CD4-positive, alpha-beta memory T cell (primary cell): ENCODE measurements around the gene UNG. TPM values are rescaled to one million over a fixed set of nuclear protein-coding genes. Genes with fewer than 3 reads are reported as not detected.
A peak's percentile ranks its signal among the peaks of the same experiment; 100 is the strongest.

ENCODE experiments used
- CTCF ChIA-PET: fragments of 350-600 bp; sonication (Branson Sonifier 250); formaldehyde crosslinking; loops from one replicate; lab custom pipeline; 2021; ENCODE audit warnings: inconsistent platforms; ENCODE audit not compliant: partially characterized antibody; lab: Charles Lee
- POLR2A ChIA-PET: fragments of 350-600 bp; sonication (Branson Sonifier 250); formaldehyde crosslinking; loops from one replicate; lab custom pipeline; 2021; ENCODE audit not compliant: partially characterized antibody; lab: Charles Lee
- DNase-seq, 5 donors: peaks; one replicate each; pipeline versions ENCODE4 v3.0.0 to v3.0.0-alpha.2; 2020 to 2022; ENCODE audit warnings: mixed read lengths in 1 of 5
- H3K27ac ChIP-seq: one replicate; pipeline ENCODE4 v1.7.0; 2013; ENCODE audit warnings: low read depth, low read length
- H3K27me3 ChIP-seq: 2 replicates; pipeline ENCODE4 v1.7.0; 2013; ENCODE audit warnings: mild to moderate bottlenecking, low read length, moderate library complexity; ENCODE audit not compliant: insufficient read depth
- H3K36me3 ChIP-seq: 2 replicates; pipeline ENCODE4 v1.7.0; 2013; ENCODE audit warnings: mild to moderate bottlenecking, low read length, moderate library complexity; ENCODE audit not compliant: insufficient read depth
- H3K4me1 ChIP-seq: 2 replicates; pipeline ENCODE4 v1.7.0; 2013; ENCODE audit warnings: mild to moderate bottlenecking, low read length, moderate library complexity; ENCODE audit not compliant: insufficient read depth
- H3K4me3 ChIP-seq, 2 donors: one replicate each; pipeline ENCODE4 v1.7.0; 2013; ENCODE audit warnings: low read length in 2 of 2, mild to moderate bottlenecking in 1 of 2
- H3K9me3 ChIP-seq, 2 donors: one replicate each; pipeline ENCODE4 v1.7.0; 2013; ENCODE audit warnings: low read length in 2 of 2, control low read depth in 1 of 2; ENCODE audit not compliant: control insufficient read depth in 1 of 2
- H3K27ac Mint-ChIP-seq, 7 donors: one replicate each; pipeline ENCODE4 v1.8.0; 2020 to 2021; ENCODE audit warnings: mixed read lengths in 7 of 7, mild to moderate bottlenecking in 6 of 7, inconsistent platforms in 3 of 7, moderate library complexity in 3 of 7
- H3K27me3 Mint-ChIP-seq, 2 donors: one replicate each; pipeline ENCODE4 v1.8.0; 2020 to 2021; ENCODE audit warnings: mixed read lengths in 2 of 2
- H3K36me3 Mint-ChIP-seq, 2 donors: one replicate each; pipeline ENCODE4 v1.8.0; 2020 to 2021; ENCODE audit warnings: mixed read lengths in 2 of 2, inconsistent platforms in 1 of 2, mild to moderate bottlenecking in 1 of 2
- H3K4me1 Mint-ChIP-seq, 4 donors: one replicate each; pipeline ENCODE4 v1.8.0; 2020 to 2021; ENCODE audit warnings: mixed read lengths in 4 of 4, mild to moderate bottlenecking in 1 of 4
- H3K4me3 Mint-ChIP-seq, 8 donors: one replicate each; pipeline ENCODE4 v1.8.0; 2020 to 2021; ENCODE audit warnings: mixed read lengths in 8 of 8, mild to moderate bottlenecking in 7 of 8, moderate library complexity in 6 of 8, inconsistent platforms in 3 of 8
- H3K9me3 Mint-ChIP-seq, 8 donors: one replicate each; pipeline ENCODE4 v1.8.0; 2020 to 2021; ENCODE audit warnings: mixed read lengths in 8 of 8, mild to moderate bottlenecking in 5 of 8, inconsistent platforms in 3 of 8, moderate library complexity in 1 of 8
- intact Hi-C: fragments of 100-400 bp; cut with micrococcal nuclease; formaldehyde crosslinking; loops from one replicate; pipeline ENCODE4 v1.15.1; 2023
- polyA plus RNA-seq, 2 donors: library from polyadenylated mRNA; unstranded; fragments of 300-500 nt; fragmentation: Illumina TruSeq; gene quantifications; one replicate each; pipeline ENCODE4 v1.2.3, GENCODE V29; 2021
- total RNA-seq, 2 experiments: library from RNA; stranded (reverse); gene quantifications; one replicate each; pipeline ENCODE4 v1.2.3, GENCODE V29; 2021

The UNG gene
- total and polyA plus RNA-seq, 4 experiments from 2014 or later, result 18.5 to 47.1 (median 31.3) TPM

DNA sequence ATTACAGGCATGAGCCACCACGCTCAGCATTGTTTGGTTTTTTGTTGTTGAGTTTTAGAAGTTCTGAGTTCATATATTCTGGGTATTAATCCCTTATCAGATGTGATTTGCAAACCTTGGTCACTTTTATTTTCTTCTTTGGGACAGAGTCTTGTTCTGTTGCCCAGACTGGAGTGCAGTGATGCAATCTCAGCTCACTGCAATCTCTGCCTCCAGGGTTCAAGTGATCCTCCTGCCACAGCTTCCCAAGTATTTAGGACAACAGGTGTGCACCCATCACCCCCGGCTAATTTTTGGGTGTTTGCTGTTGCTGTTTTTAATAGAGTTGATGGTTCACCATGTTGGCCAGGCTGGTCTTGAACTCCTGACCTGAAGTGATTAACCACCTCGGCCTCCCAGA lies 33.3 kb upstream of the UNG start:
- Histone ChIP-seq H3K27ac (no peak overlapping the region), H3K27me3 (no peaks in the 10 kb centered on the region), H3K4me3 (no peak overlapping the region), H3K9me3 (no peaks in the 10 kb centered on the region), H3K36me3 (peaks cover 9% of the 10 kb centered on the region), H3K4me1 (no peaks in the 10 kb centered on the region)
- intact Hi-C loops, result no loop called here
- ChIA-PET POLR2A (no interaction called here), CTCF (no interaction called here)
- H3K27me3 Mint-ChIP-seq, result no peaks in the 10 kb centered on the region
- H3K4me3 Mint-ChIP-seq, result no peak overlapping the region
- H3K4me1 Mint-ChIP-seq, result peaks cover 2 to 6% (median 4%) of the 10 kb centered on the region in 4 donors
- DNase-seq, result no peak
- H3K36me3 Mint-ChIP-seq, result peaks cover 20 to 26% of the 10 kb centered on the region in 2 donors
- H3K9me3 Mint-ChIP-seq, result no peaks in the 10 kb centered on the region
- H3K27ac Mint-ChIP-seq, result peak overlapping the region in 1 of 7 donors; percentile 9

DNA sequence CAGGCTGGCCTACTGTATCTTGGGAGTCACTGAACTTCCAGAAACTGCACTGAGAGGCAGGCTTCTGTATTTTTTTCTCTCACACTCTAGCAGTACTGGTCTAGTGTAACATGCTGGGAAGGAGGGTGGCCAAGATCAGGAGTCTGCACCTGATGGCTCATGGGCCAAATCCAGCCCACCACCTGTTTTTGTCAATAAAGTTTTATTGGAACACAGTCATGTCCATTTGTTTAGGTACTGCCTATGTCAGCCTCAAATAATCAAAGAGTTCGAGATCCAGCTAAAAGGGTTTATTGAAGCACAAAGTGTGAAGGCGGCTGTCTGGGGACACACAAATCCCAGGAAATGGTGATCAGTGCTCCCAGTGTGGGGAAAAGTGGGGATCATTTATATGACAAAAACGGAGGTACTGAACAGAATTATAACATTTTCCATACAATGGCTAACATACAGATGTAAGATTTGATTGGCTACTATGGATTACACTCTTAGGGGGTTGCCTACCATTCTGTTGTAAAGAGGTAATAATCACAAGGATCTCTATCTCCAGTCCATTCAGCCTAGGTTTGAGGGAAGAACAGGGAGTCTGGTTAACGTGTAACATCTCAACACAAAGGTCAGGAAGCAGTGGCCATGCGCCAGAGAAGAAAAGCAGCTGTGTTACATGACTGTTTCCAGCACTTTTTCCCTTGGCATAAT lies 32.1 kb upstream of the UNG start:
- Histone ChIP-seq H3K4me3 (no peak overlapping the region), H3K9me3 (no peaks in the 10 kb centered on the region), H3K27ac (no peak overlapping the region), H3K36me3 (peaks cover 13% of the 10 kb centered on the region), H3K4me1 (no peaks in the 10 kb centered on the region), H3K27me3 (no peaks in the 10 kb centered on the region)
- Mint-ChIP-seq H3K9me3 (no peaks in the 10 kb centered on the region), H3K27ac (peak overlapping the region in 1 of 7 donors; percentile 16), H3K27me3 (no peaks in the 10 kb centered on the region), H3K4me3 (no peak overlapping the region), H3K36me3 (peaks cover 26 to 33% of the 10 kb centered on the region in 2 donors), H3K4me1 (peaks cover 2 to 6% (median 4%) of the 10 kb centered on the region in 4 donors)
- ChIA-PET POLR2A (no interaction called here), CTCF (no interaction called here)
- no peak for DNase-seq
- intact Hi-C loops, result no loop called here

DNA sequence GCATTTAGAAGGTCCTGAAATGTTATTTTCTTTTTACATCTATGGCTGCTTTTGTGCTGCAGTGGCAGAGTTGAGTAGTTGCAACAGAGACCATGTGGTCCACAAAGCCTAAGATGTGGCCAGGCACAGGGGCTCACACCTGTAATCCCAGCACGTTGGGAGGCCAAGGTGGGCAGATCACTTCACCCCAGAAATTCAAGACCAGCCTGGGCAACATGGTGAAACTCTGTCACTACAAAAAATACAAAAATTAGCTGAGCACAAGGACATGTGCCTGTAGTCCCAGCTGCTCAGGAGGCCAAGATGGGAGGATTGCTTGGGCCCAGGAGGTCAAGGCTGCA lies 31.6 kb upstream of the UNG start:
- no peaks in the 10 kb centered on the region for H3K9me3 ChIP-seq
- intact Hi-C loops, result no loop called here
- H3K4me3 Mint-ChIP-seq, result no peak overlapping the region
- peaks cover 19% of the 10 kb centered on the region for H3K36me3 ChIP-seq
- H3K9me3 Mint-ChIP-seq, result no peaks in the 10 kb centered on the region
- no peak overlapping the region for H3K27ac Mint-ChIP-seq
- no peaks in the 10 kb centered on the region for H3K27me3 Mint-ChIP-seq
- ChIA-PET CTCF (no interaction called here), POLR2A (no interaction called here)
- H3K4me3 ChIP-seq, result no peak overlapping the region
- no peak overlapping the region for H3K27ac ChIP-seq
- H3K36me3 Mint-ChIP-seq, result peaks cover 30 to 38% of the 10 kb centered on the region in 2 donors
- H3K4me1 ChIP-seq, result no peaks in the 10 kb centered on the region
- H3K4me1 Mint-ChIP-seq, result peaks cover 2 to 6% (median 4%) of the 10 kb centered on the region in 4 donors
- DNase-seq, result no peak
- no peaks in the 10 kb centered on the region for H3K27me3 ChIP-seq

DNA sequence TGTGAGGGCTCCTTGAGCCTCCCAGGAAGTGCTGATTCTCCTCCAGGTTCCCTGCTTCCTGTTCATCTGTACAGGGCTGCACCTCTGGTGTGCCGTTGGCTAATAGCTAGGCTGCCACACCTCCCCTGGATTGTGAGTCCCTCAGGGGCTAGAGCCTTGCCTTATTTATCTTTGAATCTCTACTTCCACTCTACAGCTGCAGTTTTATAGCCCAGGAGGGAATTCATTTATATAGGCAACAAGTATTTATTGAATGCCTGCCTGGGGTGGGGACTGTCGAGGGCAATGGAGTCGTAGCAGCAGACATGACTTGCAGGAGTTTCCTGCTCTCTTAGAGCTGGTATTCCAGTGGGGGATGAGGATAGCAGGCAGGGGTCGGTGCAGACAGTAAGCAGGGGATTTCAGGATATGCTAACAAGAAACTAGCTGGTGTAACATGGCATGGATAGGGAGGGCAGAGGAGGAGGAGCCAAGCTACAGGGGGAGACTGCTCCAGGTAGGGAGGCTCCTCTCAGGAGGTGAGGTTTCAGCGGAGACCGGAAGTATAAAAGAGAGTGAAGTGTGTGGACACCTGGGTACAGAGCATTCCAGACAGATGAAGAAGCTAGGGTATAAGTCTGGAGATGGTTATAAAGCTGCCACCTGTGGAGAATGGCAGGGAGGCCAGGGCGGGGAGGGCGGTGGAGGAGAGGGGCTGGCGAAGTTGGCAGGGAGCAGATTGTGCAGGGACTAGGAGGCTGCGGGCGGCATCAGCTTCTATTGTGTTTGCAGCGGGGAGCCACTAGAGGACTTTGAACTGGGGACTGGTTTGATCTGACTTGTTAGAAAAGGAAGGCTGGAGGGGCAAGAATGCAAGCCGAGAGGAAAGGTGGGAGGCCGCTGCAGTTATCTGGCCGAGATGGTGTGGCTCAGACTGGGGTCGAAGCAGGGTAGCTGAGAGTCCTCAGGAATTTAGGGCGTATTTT lies 27.8 kb upstream of the UNG start:
- H3K4me3 Mint-ChIP-seq, result no peak overlapping the region
- no peak for DNase-seq
- H3K27me3 Mint-ChIP-seq, result no peaks in the 10 kb centered on the region
- Histone ChIP-seq H3K27me3 (no peaks in the 10 kb centered on the region), H3K4me1 (no peaks in the 10 kb centered on the region), H3K36me3 (peaks cover 23% of the 10 kb centered on the region), H3K9me3 (no peaks in the 10 kb centered on the region), H3K27ac (no peak overlapping the region), H3K4me3 (no peak overlapping the region)
- ChIA-PET POLR2A (interaction anchor here (1.0 kb wide), 1 partner anchor 18 kb away, joined by 3 read pairs; the partner anchor contains the start of gene USP30), CTCF (interaction anchor here (1.2 to 1.4 kb wide), 2 partner anchors 17 to 42 kb away, joined by 3 read pairs; no protein-coding TSS in a partner anchor)
- H3K9me3 Mint-ChIP-seq, result no peaks in the 10 kb centered on the region
- intact Hi-C loops, result no loop called here
- H3K36me3 Mint-ChIP-seq, result peaks cover 57 to 60% of the 10 kb centered on the region in 2 donors
- H3K4me1 Mint-ChIP-seq, result peaks cover 0 to 2% (median 0%) of the 10 kb centered on the region in 4 donors
- H3K27ac Mint-ChIP-seq, result peak overlapping the region in 1 of 7 donors; percentile 52

DNA sequence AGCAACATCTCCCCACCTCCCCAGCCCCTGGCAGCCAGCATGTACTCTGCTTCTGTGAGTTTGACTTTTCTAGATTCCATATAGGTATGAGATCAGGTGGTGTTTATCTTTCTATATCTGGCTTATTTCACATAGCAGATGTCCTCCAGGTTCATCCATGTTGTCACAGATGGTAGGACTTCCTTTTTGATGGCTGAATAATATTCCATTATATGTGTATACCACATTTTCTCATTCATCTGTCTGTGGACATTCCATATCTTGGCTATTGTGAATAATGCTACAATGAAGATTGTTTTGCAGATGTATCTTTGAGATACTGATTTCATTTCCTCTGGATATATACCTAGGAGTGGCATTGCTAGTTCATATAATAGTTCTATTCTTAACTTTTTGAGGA lies 22.5 kb upstream of the UNG start:
- Histone ChIP-seq H3K27me3 (no peaks in the 10 kb centered on the region), H3K36me3 (peaks cover 19% of the 10 kb centered on the region), H3K9me3 (no peaks in the 10 kb centered on the region), H3K4me1 (no peaks in the 10 kb centered on the region), H3K4me3 (no peak overlapping the region), H3K27ac (no peak overlapping the region)
- no peak overlapping the region for H3K4me3 Mint-ChIP-seq
- H3K27ac Mint-ChIP-seq, result no peak overlapping the region
- CTCF ChIA-PET, result no interaction called here
- DNase-seq, result no peak
- H3K4me1 Mint-ChIP-seq, result peaks cover 0 to 2% (median 0%) of the 10 kb centered on the region in 4 donors
- intact Hi-C loops, result no loop called here
- peaks cover 0 to 16% (median 10%) of the 10 kb centered on the region in 8 donors for H3K9me3 Mint-ChIP-seq
- POLR2A ChIA-PET, result no interaction called here
- H3K36me3 Mint-ChIP-seq, result peaks cover 77 to 78% of the 10 kb centered on the region in 2 donors
- H3K27me3 Mint-ChIP-seq, result no peaks in the 10 kb centered on the region

DNA sequence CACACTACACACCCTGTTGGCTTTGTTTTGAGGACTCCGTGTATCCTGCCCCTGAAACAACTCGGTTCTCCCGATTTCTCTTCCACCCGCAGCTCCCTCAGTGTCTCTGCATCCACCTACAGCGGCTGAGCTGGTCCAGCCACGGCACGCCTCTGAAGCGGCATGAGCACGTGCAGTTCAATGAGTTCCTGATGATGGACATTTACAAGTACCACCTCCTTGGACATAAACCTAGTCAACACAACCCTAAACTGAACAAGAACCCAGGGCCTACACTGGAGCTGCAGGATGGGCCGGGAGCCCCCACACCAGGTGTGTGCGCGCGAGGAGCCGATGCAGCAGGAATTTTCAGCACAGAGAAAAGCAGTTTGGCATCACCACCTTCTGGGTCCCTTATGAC lies 14.6 kb upstream of the UNG start:
- H3K27ac ChIP-seq, result no peak overlapping the region
- H3K4me1 Mint-ChIP-seq, result no peaks in the 10 kb centered on the region
- ChIA-PET CTCF (no interaction called here), POLR2A (no interaction called here)
- H3K9me3 Mint-ChIP-seq, result peaks cover 0 to 18% (median 11%) of the 10 kb centered on the region in 8 donors
- peaks cover 32% of the 10 kb centered on the region for H3K36me3 ChIP-seq
- H3K36me3 Mint-ChIP-seq, result peaks cover 65 to 79% of the 10 kb centered on the region in 2 donors
- H3K9me3 ChIP-seq, result no peaks in the 10 kb centered on the region
- no peak overlapping the region for H3K27ac Mint-ChIP-seq
- no peaks in the 10 kb centered on the region for H3K4me1 ChIP-seq
- H3K27me3 ChIP-seq, result no peaks in the 10 kb centered on the region
- H3K27me3 Mint-ChIP-seq, result no peaks in the 10 kb centered on the region
- no peak overlapping the region for H3K4me3 Mint-ChIP-seq
- intact Hi-C loops, result no loop called here
- DNase-seq, result no peak
- no peak overlapping the region for H3K4me3 ChIP-seq

DNA sequence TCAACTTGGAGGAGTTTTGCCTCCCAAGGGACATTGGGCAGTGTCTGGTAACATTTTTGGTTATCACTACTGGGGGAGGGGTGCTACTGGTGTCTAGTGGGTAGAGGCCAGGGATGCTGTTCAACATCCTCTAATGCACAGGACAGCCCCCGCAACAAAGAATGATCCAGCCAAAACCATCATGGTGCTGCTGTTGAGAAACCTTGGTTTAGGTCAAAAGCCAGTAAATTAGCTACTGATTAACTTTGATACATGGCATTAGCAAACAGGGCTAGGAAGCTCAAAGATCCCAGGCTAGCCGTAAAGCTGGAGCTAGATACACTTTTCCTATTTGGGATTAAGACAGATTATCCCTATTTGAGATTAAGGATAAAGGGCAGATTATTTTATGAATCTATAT lies 13.0 kb upstream of the UNG start:
- Mint-ChIP-seq H3K9me3 (peaks cover 0 to 8% (median 3%) of the 10 kb centered on the region in 8 donors), H3K27ac (no peak overlapping the region), H3K4me1 (no peaks in the 10 kb centered on the region), H3K4me3 (no peak overlapping the region), H3K27me3 (no peaks in the 10 kb centered on the region), H3K36me3 (peaks cover 67 to 71% of the 10 kb centered on the region in 2 donors)
- Histone ChIP-seq H3K4me3 (no peak overlapping the region), H3K27me3 (no peaks in the 10 kb centered on the region), H3K27ac (no peak overlapping the region), H3K36me3 (peaks cover 43% of the 10 kb centered on the region), H3K9me3 (no peaks in the 10 kb centered on the region), H3K4me1 (no peaks in the 10 kb centered on the region)
- intact Hi-C loops, result no loop called here
- CTCF ChIA-PET, result interaction anchor here (1.5 kb wide), 1 partner anchor 8 kb away, joined by 4 read pairs; the partner anchor contains the start of gene ALKBH2
- DNase-seq, result no peak
- POLR2A ChIA-PET, result no interaction called here
